ENCODE data around the gene NAALADL2. TPM values are rescaled to one million over a fixed set of nuclear protein-coding genes. Genes with fewer than 3 reads are reported as not detected.

Gene NAALADL2
- total and polyA plus RNA-seq, 9 of the 15 experiments (the other 6 are each of a cell fraction or from before 2014, with no cell fraction given): 0.29 to 1.1 (median 0.79) TPM; not detected in 1

DNA sequence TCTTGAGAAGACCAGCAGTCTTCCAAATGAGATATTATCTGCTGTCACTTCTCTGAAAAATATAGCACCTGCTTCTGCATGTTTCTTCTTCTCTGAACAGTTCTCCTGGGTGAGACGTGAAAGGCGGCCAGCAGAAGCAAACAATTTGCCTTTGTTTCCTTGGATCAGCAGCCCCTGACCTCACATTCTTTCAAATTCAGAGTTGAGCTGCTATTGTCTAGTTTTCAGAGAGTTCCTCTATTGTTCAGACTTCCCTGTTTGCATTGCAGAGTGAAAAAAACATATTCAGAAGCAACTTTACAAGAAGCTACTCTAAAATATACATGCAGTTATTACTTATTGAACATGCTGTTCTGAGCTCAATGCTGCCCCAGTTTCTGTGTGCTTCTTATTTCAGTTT is 653.6 kb downstream of the NAALADL2 start:
- in situ Hi-C loops (cut with MboI): no loop called here
- no peaks in the 10 kb centered on the region for H3K36me3 ChIP-seq (ENCODE audit: control insufficient read depth, insufficient read depth, low read length)
- no peaks in the 10 kb centered on the region for H3K9me3 ChIP-seq (replicated peaks; ENCODE audit: control insufficient read depth, insufficient read depth, low read depth, low read length)
- H3K4me3 ChIP-seq: no peak overlapping the region
- H4K20me1 ChIP-seq (replicated peaks; ENCODE audit: control insufficient read depth, insufficient read depth, low read length): no peaks in the 10 kb centered on the region
- ChIA-PET CTCF (ENCODE audit: low intra/inter-chr PET ratio) (no interaction called here), POLR2A (no interaction called here)
- no peak overlapping the region for H3K27ac ChIP-seq (ENCODE audit: extremely low read depth, low read depth, low read length)
- no peaks in the 10 kb centered on the region for H3K9me1 ChIP-seq (ENCODE audit: control insufficient read depth, insufficient read depth, low read length)
- 0% methylated on average over 2 of the region's 2 CpGs for WGBS (ENCODE audit: insufficient coverage, low coverage, missing lambda C conversion rate)
- no peak overlapping the region for H3K9ac ChIP-seq (ENCODE audit: insufficient read depth in 1 of 2, low read depth in 2 of 2, low read length in 2 of 2)
- no peaks in the 10 kb centered on the region for H3K79me2 ChIP-seq (ENCODE audit: control insufficient read depth, insufficient read depth, low read length)
- H3K4me1 ChIP-seq (replicated peaks in 1 of 2; ENCODE audit: control insufficient read depth in 2 of 2, insufficient read depth in 2 of 2, low read length in 2 of 2): no peaks in the 10 kb centered on the region
- no peak overlapping the region for H3K4me2 ChIP-seq (ENCODE audit: insufficient read depth, low read length)
- H2AFZ ChIP-seq (ENCODE audit: low read depth, low read length): no peak overlapping the region
- H3K27me3 ChIP-seq (ENCODE audit: control insufficient read depth in 2 of 2, insufficient read depth in 2 of 2, low read length in 2 of 2): no peaks in the 10 kb centered on the region
- TF ChIP-seq, protein P1, sequence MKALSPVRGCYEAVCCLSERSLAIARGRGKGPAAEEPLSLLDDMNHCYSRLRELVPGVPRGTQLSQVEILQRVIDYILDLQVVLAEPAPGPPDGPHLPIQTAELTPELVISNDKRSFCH (CRISPR knock-in tag; IDR thresholded peaks at IDR 0.05): no peak
- TF ChIP-seq, protein P1 (tag; IDR thresholded peaks at IDR 0.05): no peak
- TF ChIP-seq TAF15 (IDR thresholded peaks at IDR 0.05; ENCODE audit: low read depth, low read length): no peak
- TF ChIP-seq CHCHD3 (CRISPR knock-in tag; IDR thresholded peaks at IDR 0.05): no peak
- no peak for TF ChIP-seq FIP1L1 (IDR thresholded peaks at IDR 0.05; ENCODE audit: low read depth, low read length, poor library complexity, severe bottlenecking)
- no peak for TF ChIP-seq SMARCB1 (IDR thresholded peaks at IDR 0.05; ENCODE audit: insufficient read length, low read depth)
- no peak for TF ChIP-seq TAF9B (IDR thresholded peaks at IDR 0.05; ENCODE audit: partially characterized antibody)
- TF ChIP-seq NFYB (IDR thresholded peaks at IDR 0.05; ENCODE audit: extremely low read depth, insufficient read length): no peak
- no peak for TF ChIP-seq CBX1 (IDR thresholded peaks at IDR 0.05; ENCODE audit: low read depth)
- TF ChIP-seq SAP30 (IDR thresholded peaks at IDR 0.05; ENCODE audit: borderline replicate concordance, insufficient read depth, low read depth, low read length, poor library complexity, severe bottlenecking): no peak
- TF ChIP-seq TGIF2 (CRISPR knock-in tag; IDR thresholded peaks at IDR 0.05): no peak
- no peak for TF ChIP-seq MYBL2 (IDR thresholded peaks at IDR 0.05; ENCODE audit: low read depth)
- TF ChIP-seq MYBL2 (CRISPR knock-in tag; IDR thresholded peaks at IDR 0.05; ENCODE audit: borderline replicate concordance): no peak
- TF ChIP-seq NELFE (IDR thresholded peaks at IDR 0.05; ENCODE audit: insufficient read depth, insufficient read length): no peak
- TF ChIP-seq ZBED1 (IDR thresholded peaks at IDR 0.05): no peak
- TF ChIP-seq HSF4 (CRISPR knock-in tag; IDR thresholded peaks at IDR 0.05; ENCODE audit: borderline replicate concordance): no peak
- BruUV-seq (replicated peaks): no TSS peak
- DNase-seq (ENCODE audit: extremely low read depth in 1 of 4, low spot score in 3 of 4) (no peak), FAIRE-seq (no peak), ATAC-seq (no peak)
- intact Hi-C loops (cut with micrococcal nuclease): no loop called here
